HepG2 (cell line): ENCODE results near the gene CCL24. TPM values are rescaled to one million over a fixed set of nuclear protein-coding genes. Genes with fewer than 3 reads are reported as not detected.

Experiments used
- ATAC-seq: fragments of 200-7000 bp; cut with Tn5 transposase; 3 replicates; pipeline ENCODE4 v1.9.1; 2020; ENCODE audit warnings: mild to moderate bottlenecking, moderate library complexity
- BruUV-seq: library from RNA; stranded (reverse); fragments of 400-500 nt; replicated peaks from 2 replicates; lab custom pipeline; 2021; lab: Mats Ljungman, UMichigan
- CTCF ChIA-PET: fragments of 300-600 bp; formaldehyde crosslinking; extraction: SDS; loops from one replicate; lab custom pipeline; 2021; ENCODE audit warnings: low total read pairs, inconsistent platforms, low intra/inter-chr PET ratio; lab: Yijun Ruan, JAX
- POLR2A ChIA-PET: fragments of 350-600 bp; sonication (Branson Sonifier 250); formaldehyde crosslinking; loops from one replicate; lab custom pipeline; 2020; ENCODE audit warnings: antibody characterized with exemption, inconsistent platforms; lab: Yijun Ruan, JAX
- DNase-seq: peaks from one replicate; pipeline ENCODE4 v3.0.0-alpha.2; 2015; ENCODE audit warnings: low spot score
- FAIRE-seq: peaks from 3 replicates; lab custom pipeline; 2011; peaks lifted over from hg19 to GRCh38; lab: Jason Lieb, UNC
- H2AFZ ChIP-seq: one replicate; pipeline ENCODE4 v1.6.1; 2011; ENCODE audit warnings: low read length, inconsistent platforms
- H3K27ac ChIP-seq: fragments of 300-600 bp; 3 replicates; pipeline ENCODE4 v1.8.0; 2011; ENCODE audit warnings: mixed run types, mild to moderate bottlenecking, mixed read lengths, low read length, inconsistent platforms; ENCODE audit not compliant: insufficient read depth; ENCODE audit errors: extremely low read length
- H3K27me3 ChIP-seq, 2 experiments: fragments of 200-600 bp in 1 of 2; 2 replicates in 1 of 2; 3 replicates in 1 of 2; pipeline versions ENCODE4 v1.6.0 to v1.8.0; 2011; ENCODE audit warnings: low read length in 2 of 2, mild to moderate bottlenecking in 2 of 2, moderate library complexity in 2 of 2, inconsistent platforms in 1 of 2; ENCODE audit not compliant: insufficient read depth in 2 of 2, control insufficient read depth in 1 of 2
- H3K36me3 ChIP-seq, 2 experiments: fragments of 200-600 bp in 1 of 2; replicated peaks in 1 of 2; 2 replicates in 1 of 2; 3 replicates in 1 of 2; pipeline versions ENCODE4 v1.5.1 to v1.8.0; 2011; ENCODE audit warnings: low read length in 2 of 2, inconsistent platforms in 1 of 2; ENCODE audit not compliant: insufficient read depth in 2 of 2, control insufficient read depth in 1 of 2
- H3K4me1 ChIP-seq: 2 replicates; pipeline ENCODE4 v1.5.1; 2012; ENCODE audit warnings: low read length, inconsistent platforms; ENCODE audit not compliant: insufficient read depth
- H3K4me2 ChIP-seq: 2 replicates; pipeline ENCODE4 v1.6.0; 2011; ENCODE audit warnings: low read depth, low read length, inconsistent platforms
- H3K4me3 ChIP-seq, 3 experiments: fragments of 200-600 bp in 1 of 3; sonication (generic), shearing (Covaris generic) in 1 of 3; replicated peaks in 1 of 3; 2 replicates each; pipeline ENCODE4 v1.5.1; 2011 to 2016; ENCODE audit warnings: low read length in 3 of 3, inconsistent platforms in 2 of 3, low read depth in 2 of 3, mild to moderate bottlenecking in 2 of 3, control low read depth in 1 of 3, mixed read lengths in 1 of 3; ENCODE audit not compliant: insufficient read depth in 1 of 3
- H3K79me2 ChIP-seq: one replicate; pipeline ENCODE4 v1.6.1; 2011; ENCODE audit warnings: low read length, inconsistent platforms; ENCODE audit not compliant: insufficient read depth
- H3K9ac ChIP-seq: 2 replicates; pipeline ENCODE4 v1.6.0; 2011; ENCODE audit warnings: mild to moderate bottlenecking, low read depth, low read length, inconsistent platforms; ENCODE audit not compliant: insufficient read depth
- H3K9me3 ChIP-seq: 2 replicates; pipeline ENCODE4 v1.5.1; 2012; ENCODE audit warnings: mild to moderate bottlenecking, low read length
- H4K20me1 ChIP-seq: 2 replicates; pipeline ENCODE4 v1.6.0; 2011; ENCODE audit warnings: inconsistent platforms, mild to moderate bottlenecking, low read length, moderate library complexity; ENCODE audit not compliant: insufficient read depth
- CC2D1A ChIP-seq: sonication (generic); formaldehyde crosslinking; IDR thresholded peaks from 2 replicates; pipeline ENCODE4 v1.8.1; 2023; ENCODE audit warnings: mild to moderate bottlenecking, missing genetic modification reagents
- CEBPB ChIP-seq: IDR thresholded peaks from 2 replicates; pipeline ENCODE4 v1.6.1; 2011; ENCODE audit warnings: low read depth, low read length, improper control_type of control experiment, borderline replicate concordance
- E2F2 ChIP-seq: sonication (generic); formaldehyde crosslinking; IDR thresholded peaks from 2 replicates; pipeline ENCODE4 v1.4.0; 2020; ENCODE audit warnings: missing genetic modification reagents, borderline replicate concordance
- PLRG1 ChIP-seq: fragments of 450-650 bp; conservative IDR thresholded peaks from 2 replicates; pipeline ENCODE4 v1.6.1; 2016
- RFX3 ChIP-seq: IDR thresholded peaks from 2 replicates; pipeline ENCODE4 v1.6.1; 2016; ENCODE audit warnings: missing biosample characterization, missing genetic modification reagents
- RXRA ChIP-seq: sonication (generic); formaldehyde crosslinking; IDR thresholded peaks from 2 replicates; pipeline ENCODE4 v1.5.1; 2020; ENCODE audit warnings: missing genetic modification reagents
- THRA ChIP-seq: sonication (generic); formaldehyde crosslinking; IDR thresholded peaks from 2 replicates; pipeline ENCODE4 v1.4.0; 2020; ENCODE audit warnings: missing genetic modification reagents, borderline replicate concordance
- ZNF574 ChIP-seq: sonication (generic); formaldehyde crosslinking; IDR thresholded peaks from 2 replicates; pipeline ENCODE4 v1.4.0; 2020; ENCODE audit warnings: missing genetic modification reagents
- ZNF615 ChIP-seq: sonication (generic); formaldehyde crosslinking; IDR thresholded peaks from 2 replicates; pipeline ENCODE4 v1.5.0; 2020; ENCODE audit warnings: mild to moderate bottlenecking, missing genetic modification reagents, borderline replicate concordance
- ZNF7 ChIP-seq: IDR thresholded peaks from 2 replicates; pipeline ENCODE4 v1.6.1; 2016; ENCODE audit warnings: missing biosample characterization, missing genetic modification reagents
- WGBS: methylation state at CpG from one replicate; pipeline ENCODE4 v1.1.6; 2017; ENCODE audit warnings: low lambda C conversion rate; 5-methylcytosine and 5-hydroxymethylcytosine counted together
- in situ Hi-C: cut with HindIII; loops from 2 replicates; pipeline ENCODE4 v1.10.0; 2017; ENCODE audit warnings: low pct_unique_long_range_greater_than_20kb; ENCODE audit not compliant: extremely low pct_ligation_motif_present
- intact Hi-C: fragments of 100-400 bp; cut with micrococcal nuclease; formaldehyde crosslinking; loops from one replicate; pipeline ENCODE4 v1.10.0; 2022; ENCODE audit not compliant: unreplicated experiment
- polyA plus RNA-seq, 8 experiments: library from polyadenylated mRNA; depleted of rRNA in 3 of 8; stranded (reverse) in 7 of 8; unstranded in 1 of 8; fragments of >200 nt; fragmentation: Illumina TruSeq in 4 of 8; extraction: Trizol in 4 of 8; gene quantifications; 2 replicates each; pipeline versions ENCODE4 v1.2.1 to v1.2.3, GENCODE V29; 2011 to 2016; ENCODE audit warnings: low read depth in 4 of 8, missing spikeins in 1 of 8, mixed read lengths in 1 of 8; ENCODE audit not compliant: insufficient read depth in 1 of 8
- total RNA-seq, 5 experiments: library from RNA; depleted of rRNA; stranded (reverse); fragments of >200 nt; fragmentation: Illumina TruSeq; extraction: Trizol; gene quantifications; 2 replicates each; pipeline ENCODE4 v1.2.3, GENCODE V29; 2016; ENCODE audit warnings: low read depth in 1 of 5

CCL24 gene
- total and polyA plus RNA-seq, 2 of the 13 experiments (the other 11 are each of a cell fraction or from before 2014, with no cell fraction given), result not detected

GRCh38 chr7:75836798-75837197, 23.2 kb upstream of the CCL24 start:
- CTCF ChIA-PET, result no interaction called here
- H4K20me1 ChIP-seq, result no peaks in the 10 kb centered on the region
- no peaks in the 10 kb centered on the region for H3K9me3 ChIP-seq
- POLR2A ChIA-PET, result no interaction called here
- no peak overlapping the region for H3K27ac ChIP-seq
- no peaks in the 10 kb centered on the region; a peak in 1 of 5 replicates for H3K27me3 ChIP-seq
- 70% methylated on average over 7 of the region's 7 CpGs for WGBS
- in situ Hi-C loops, result no loop called here
- ATAC-seq, result no peak
- DNase-seq, result no peak
- intact Hi-C loops, result no loop called here
- no peak overlapping the region for H3K4me3 ChIP-seq
- no peaks in the 10 kb centered on the region for H3K4me1 ChIP-seq
- no peak overlapping the region for H3K4me2 ChIP-seq
- TF ChIP-seq CEBPB (no peak), ZNF7 (no peak), RXRA (CRISPR knock-in tag) (no peak), CC2D1A (CRISPR knock-in tag) (no peak), PLRG1 (no peak), THRA (CRISPR knock-in tag) (no peak), ZNF574 (CRISPR knock-in tag) (no peak), E2F2 (no peak), RFX3 (no peak), ZNF615 (CRISPR knock-in tag) (no peak)
- no peak overlapping the region for H2AFZ ChIP-seq
- H3K79me2 ChIP-seq, result no peaks in the 10 kb centered on the region
- H3K36me3 ChIP-seq, result no peaks in the 10 kb centered on the region
- no peak overlapping the region for H3K9ac ChIP-seq
- no peak for FAIRE-seq
- no TSS peak for BruUV-seq
